Esophagus squamous epithelium (tissue), 4 donors: Measurements from ENCODE around the gene SPOCK1.

ENCODE experiments used
- POLR2A ChIP-seq, 4 donors: fragments of 450-650 bp; IDR thresholded peaks; one replicate each; pipeline ENCODE4 v1.6.1; 2017; ENCODE audit warnings: antibody characterized with exemption in 4 of 4, mild to moderate bottlenecking in 4 of 4, moderate library complexity in 3 of 4
- TF ChIP-seq, protein P1 (sequence below), 6 experiments: fragments of 450-650 bp in 4 of 6; fragments of 200-600 bp in 2 of 6; sonication (generic) in 2 of 6; IDR thresholded peaks; one replicate each; pipeline ENCODE4 v1.5.1; 2016 to 2019; ENCODE audit warnings: antibody characterized with exemption in 6 of 6, mild to moderate bottlenecking in 4 of 6, moderate library complexity in 4 of 6

DNA sequence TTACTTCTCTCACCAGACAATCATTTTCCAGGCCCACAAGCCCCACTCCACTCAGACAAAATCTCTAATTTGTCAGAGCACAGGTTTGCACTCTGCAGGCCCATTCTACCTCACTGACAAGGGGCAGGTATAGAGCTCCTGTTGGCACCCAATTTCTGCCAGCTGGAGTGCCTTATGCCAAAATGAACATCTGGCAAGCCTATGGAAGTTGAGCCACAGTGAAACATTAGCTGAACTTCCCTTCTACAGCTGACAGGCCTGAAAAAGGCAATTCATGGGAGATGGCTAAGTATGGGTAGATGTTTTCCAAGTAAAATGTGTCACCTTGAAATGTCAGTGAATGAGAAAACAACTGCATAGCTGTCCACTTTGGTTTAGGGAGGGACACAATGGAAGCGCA is 87.0 kb downstream of the SPOCK1 start:
- TF ChIP-seq, protein P1, sequence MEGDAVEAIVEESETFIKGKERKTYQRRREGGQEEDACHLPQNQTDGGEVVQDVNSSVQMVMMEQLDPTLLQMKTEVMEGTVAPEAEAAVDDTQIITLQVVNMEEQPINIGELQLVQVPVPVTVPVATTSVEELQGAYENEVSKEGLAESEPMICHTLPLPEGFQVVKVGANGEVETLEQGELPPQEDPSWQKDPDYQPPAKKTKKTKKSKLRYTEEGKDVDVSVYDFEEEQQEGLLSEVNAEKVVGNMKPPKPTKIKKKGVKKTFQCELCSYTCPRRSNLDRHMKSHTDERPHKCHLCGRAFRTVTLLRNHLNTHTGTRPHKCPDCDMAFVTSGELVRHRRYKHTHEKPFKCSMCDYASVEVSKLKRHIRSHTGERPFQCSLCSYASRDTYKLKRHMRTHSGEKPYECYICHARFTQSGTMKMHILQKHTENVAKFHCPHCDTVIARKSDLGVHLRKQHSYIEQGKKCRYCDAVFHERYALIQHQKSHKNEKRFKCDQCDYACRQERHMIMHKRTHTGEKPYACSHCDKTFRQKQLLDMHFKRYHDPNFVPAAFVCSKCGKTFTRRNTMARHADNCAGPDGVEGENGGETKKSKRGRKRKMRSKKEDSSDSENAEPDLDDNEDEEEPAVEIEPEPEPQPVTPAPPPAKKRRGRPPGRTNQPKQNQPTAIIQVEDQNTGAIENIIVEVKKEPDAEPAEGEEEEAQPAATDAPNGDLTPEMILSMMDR (IDR thresholded peaks at IDR 0.05), result no peak
- no peak for TF ChIP-seq POLR2A (IDR thresholded peaks at IDR 0.05)
